IMR-90 (cell line): ENCODE data around the gene MPZL3. TPM values are rescaled to one million over a fixed set of nuclear protein-coding genes. Genes with fewer than 3 reads are reported as not detected.

Experiments
- ATAC-seq: fragments of 200-7000 bp; cut with Tn5 transposase; 2 replicates; pipeline ENCODE4 v1.9.1; 2020; ENCODE audit warnings: low read depth, mild to moderate bottlenecking, moderate library complexity
- BruUV-seq: library from RNA; stranded (reverse); fragments of 400-500 nt; replicated peaks from 2 replicates; lab custom pipeline; 2021; lab: Mats Ljungman, UMichigan
- CTCF ChIA-PET: fragments of 300-600 bp; formaldehyde crosslinking; extraction: SDS; loops from one replicate; lab custom pipeline; 2021; ENCODE audit warnings: antibody characterized with exemption; lab: Yijun Ruan, JAX
- POLR2A ChIA-PET: fragments of 300-600 bp; sonication (Branson Sonifier 250); formaldehyde crosslinking; loops from one replicate; lab custom pipeline; 2022; ENCODE audit warnings: antibody characterized with exemption; ENCODE audit not compliant: unreplicated experiment; lab: Charles Lee
- DNase-seq: peaks from one replicate; pipeline ENCODE4 v3.0.0; 2013
- H2AFZ ChIP-seq: replicated peaks from 2 replicates; pipeline ENCODE3; 2013; ENCODE audit warnings: low read length, mild to moderate bottlenecking; ENCODE audit not compliant: poor library complexity
- H2AK5ac ChIP-seq: 2 replicates; pipeline ENCODE4 v1.6.1; 2013; ENCODE audit warnings: low read depth, low read length, inconsistent platforms
- H2AK9ac ChIP-seq: replicated peaks from 2 replicates; pipeline ENCODE3; 2013; ENCODE audit warnings: mild to moderate bottlenecking, low read depth, low read length, moderate library complexity; ENCODE audit not compliant: poor library complexity
- H2BK120ac ChIP-seq: 2 replicates; pipeline ENCODE4 v1.6.1; 2013; ENCODE audit warnings: low read depth, low read length, inconsistent platforms
- H2BK15ac ChIP-seq: 3 replicates; pipeline ENCODE4 v1.6.1; 2013; ENCODE audit warnings: low read depth, low read length, inconsistent platforms
- H2BK20ac ChIP-seq: 2 replicates; pipeline ENCODE4 v1.6.1; 2013; ENCODE audit warnings: low read depth, mild to moderate bottlenecking, inconsistent platforms, low read length, moderate library complexity
- H2BK5ac ChIP-seq: 2 replicates; pipeline ENCODE4 v1.6.1; 2013; ENCODE audit warnings: mild to moderate bottlenecking, low read depth, low read length, inconsistent platforms; ENCODE audit not compliant: poor library complexity, severe bottlenecking
- H3K14ac ChIP-seq: replicated peaks from 2 replicates; pipeline ENCODE4 v1.6.1; 2013; ENCODE audit warnings: low read depth, low read length, inconsistent platforms
- H3K18ac ChIP-seq: 2 replicates; pipeline ENCODE4 v1.6.1; 2013; ENCODE audit warnings: low read depth, low read length, control low read depth
- H3K23ac ChIP-seq: 2 replicates; pipeline ENCODE4 v1.6.1; 2013; ENCODE audit warnings: low read depth, low read length, inconsistent platforms
- H3K27ac ChIP-seq: 2 replicates; pipeline ENCODE4 v1.5.1; 2013; ENCODE audit warnings: mild to moderate bottlenecking, control low read depth, low read length; ENCODE audit not compliant: insufficient read depth
- H3K27me3 ChIP-seq: 2 replicates; pipeline ENCODE4 v1.6.1; 2013; ENCODE audit warnings: low read length; ENCODE audit not compliant: control insufficient read depth, insufficient read depth
- H3K36me3 ChIP-seq: 2 replicates; pipeline ENCODE4 v1.6.1; 2013; ENCODE audit warnings: low read length, mixed read lengths; ENCODE audit not compliant: control insufficient read depth, insufficient read depth
- H3K4ac ChIP-seq: 2 replicates; pipeline ENCODE4 v1.6.1; 2013; ENCODE audit warnings: low read depth, low read length, inconsistent platforms
- H3K4me1 ChIP-seq: 2 replicates; pipeline ENCODE4 v1.6.1; 2013; ENCODE audit warnings: low read length, mixed read lengths; ENCODE audit not compliant: control insufficient read depth, insufficient read depth
- H3K4me2 ChIP-seq: 2 replicates; pipeline ENCODE4 v1.6.1; 2013; ENCODE audit warnings: low read depth, mild to moderate bottlenecking, control low read depth, low read length, moderate library complexity
- H3K4me3 ChIP-seq: 2 replicates; pipeline ENCODE4 v1.5.1; 2013; ENCODE audit warnings: low read depth, mild to moderate bottlenecking, control low read depth, low read length, moderate library complexity; ENCODE audit not compliant: insufficient read depth
- H3K56ac ChIP-seq: 2 replicates; pipeline ENCODE4 v1.6.1; 2013; ENCODE audit warnings: low read length, inconsistent platforms; ENCODE audit not compliant: insufficient read depth; ENCODE audit errors: extremely low read depth
- H3K79me1 ChIP-seq, 2 experiments: 2 replicates each; pipeline ENCODE4 v1.6.1; 2013; ENCODE audit warnings: low read length in 2 of 2, inconsistent platforms in 1 of 2, low read depth in 1 of 2
- H3K9ac ChIP-seq: 2 replicates; pipeline ENCODE4 v1.6.1; 2013; ENCODE audit warnings: low read depth, low read length, control low read depth
- H3K9me1 ChIP-seq: 2 replicates; pipeline ENCODE4 v1.6.1; 2013; ENCODE audit warnings: low read length, inconsistent platforms; ENCODE audit not compliant: insufficient read depth
- H3K9me3 ChIP-seq: 2 replicates; pipeline ENCODE4 v1.6.1; 2013; ENCODE audit warnings: low read length; ENCODE audit not compliant: control insufficient read depth, insufficient read depth
- H4K20me1 ChIP-seq: 2 replicates; pipeline ENCODE4 v1.6.1; 2013; ENCODE audit warnings: low read length, inconsistent platforms; ENCODE audit not compliant: insufficient read depth
- H4K5ac ChIP-seq: 2 replicates; pipeline ENCODE4 v1.6.1; 2013; ENCODE audit warnings: mild to moderate bottlenecking, low read depth, low read length, control low read depth
- H4K8ac ChIP-seq, 2 experiments: 2 replicates each; pipeline ENCODE4 v1.6.1; 2013; ENCODE audit warnings: low read depth in 2 of 2, low read length in 2 of 2, control low read depth in 1 of 2, inconsistent platforms in 1 of 2
- H4K91ac ChIP-seq: 2 replicates; pipeline ENCODE4 v1.6.1; 2013; ENCODE audit warnings: low read depth, low read length, inconsistent platforms; ENCODE audit not compliant: insufficient read depth
- BHLHE40 ChIP-seq: fragments of 150-350 bp; IDR thresholded peaks from 2 replicates; pipeline ENCODE4 v1.6.1; 2016; ENCODE audit warnings: mild to moderate bottlenecking, low read depth, low read length
- CEBPB ChIP-seq: IDR thresholded peaks from 2 replicates; pipeline ENCODE4 v1.6.1; 2012; ENCODE audit warnings: low read depth, low read length, improper control_type of control experiment
- CHD1 ChIP-seq: IDR thresholded peaks from 2 replicates; pipeline ENCODE4 v1.6.1; 2012; ENCODE audit warnings: low read depth, low read length, improper control_type of control experiment
- CTCF ChIP-seq: conservative IDR thresholded peaks from 2 replicates; pipeline ENCODE4 v1.5.1; 2012; ENCODE audit warnings: mild to moderate bottlenecking, low read depth, low read length, improper control_type of control experiment
- MAFK ChIP-seq: IDR thresholded peaks from 2 replicates; pipeline ENCODE4 v1.6.1; 2012; ENCODE audit warnings: low read depth, low read length, improper control_type of control experiment
- MXI1 ChIP-seq: IDR thresholded peaks from 2 replicates; pipeline ENCODE4 v1.6.1; 2012; ENCODE audit warnings: low read depth, mild to moderate bottlenecking, low read length, moderate library complexity, borderline replicate concordance
- POLR2A ChIP-seq: IDR thresholded peaks from 2 replicates; pipeline ENCODE4 v1.6.1; 2012; ENCODE audit warnings: mild to moderate bottlenecking, low read depth, low read length
- RFX5 ChIP-seq: IDR thresholded peaks from 2 replicates; pipeline ENCODE4 v1.8.0; 2012; ENCODE audit warnings: low read depth, mild to moderate bottlenecking, low read length, moderate library complexity
- WGBS, 2 experiments: methylation state at CpG; one replicate each; pipeline versions ENCODE4 v1.1.5 to v1.1.7; 2013; ENCODE audit warnings: missing lambda C conversion rate in 2 of 2; ENCODE audit not compliant: insufficient read length in 1 of 2; ENCODE audit errors: extremely low coverage in 2 of 2; 5-methylcytosine and 5-hydroxymethylcytosine counted together
- dilution Hi-C: fragments of 300-500 bp; cut with HindIII; formaldehyde crosslinking; loops from one replicate; pipeline ENCODE4 v1.14.3; 2018; ENCODE audit warnings: low sequenced_read_pairs; ENCODE audit not compliant: unreplicated experiment
- in situ Hi-C: fragments of 300-500 bp; cut with MboI; formaldehyde crosslinking; loops from 3 replicates; pipeline ENCODE4 v1.14.3; 2019; ENCODE audit warnings: low sequenced_read_pairs, inconsistent platforms, mixed read lengths
- intact Hi-C: fragments of 100-400 bp; cut with micrococcal nuclease; formaldehyde crosslinking; loops from 2 replicates; pipeline ENCODE4 v1.10.0; 2022
- polyA plus RNA-seq, 3 experiments: library from polyadenylated mRNA; depleted of rRNA; stranded (reverse); fragments of >200 nt; gene quantifications; 2 replicates each; pipeline ENCODE4 v1.2.3, GENCODE V29; 2012; ENCODE audit warnings: low replicate concordance in 1 of 3
- total RNA-seq: library from RNA; depleted of rRNA; stranded (reverse); fragments of >200 nt; gene quantifications from 2 replicates; pipeline ENCODE4 v1.2.3, GENCODE V29; 2012

The MPZL3 gene
- total and polyA plus RNA-seq, 2 of the 4 experiments (the other 2 are of a cell fraction) = 0.15 to 0.36 TPM

GRCh38 chr11:118233850-118234249, 18.3 kb downstream of the MPZL3 start:
- H2AK9ac ChIP-seq = no peak overlapping the region
- no peaks in the 10 kb centered on the region for H4K20me1 ChIP-seq
- H4K5ac ChIP-seq = no peak overlapping the region
- no peak overlapping the region for H3K9ac ChIP-seq
- no peaks in the 10 kb centered on the region for H3K9me3 ChIP-seq
- POLR2A ChIA-PET = no interaction called here
- no peak overlapping the region for H3K4me2 ChIP-seq
- H3K14ac ChIP-seq = no peak overlapping the region
- H3K56ac ChIP-seq = no peak overlapping the region
- H3K18ac ChIP-seq = no peak overlapping the region
- H3K27ac ChIP-seq = no peak overlapping the region
- no peak overlapping the region for H3K4ac ChIP-seq
- no CpG with 5 or more reads among the region's 1 CpG for WGBS, 2 experiments
- ATAC-seq (no peak), DNase-seq (no peak)
- no TSS peak for BruUV-seq
- no peak overlapping the region for H3K4me3 ChIP-seq
- H3K9me1 ChIP-seq = no peaks in the 10 kb centered on the region
- H3K79me1 ChIP-seq = no peaks in the 10 kb centered on the region
- no peak overlapping the region for H2AFZ ChIP-seq
- TF ChIP-seq MAFK = no peak
- TF ChIP-seq CTCF = no peak
- no peak for TF ChIP-seq BHLHE40
- no peak for TF ChIP-seq RFX5
- no peak for TF ChIP-seq CEBPB
- no peak for TF ChIP-seq CHD1
- no peak for TF ChIP-seq POLR2A
- TF ChIP-seq MXI1 = no peak
- H2BK15ac ChIP-seq = no peak overlapping the region
- no peak overlapping the region for H2AK5ac ChIP-seq
- H2BK5ac ChIP-seq = no peak overlapping the region
- H4K91ac ChIP-seq = no peak overlapping the region
- no peaks in the 10 kb centered on the region for H3K4me1 ChIP-seq
- intact Hi-C loops (no loop called here), in situ Hi-C loops (no loop called here), dilution Hi-C loops (no loop called here)
- H2BK120ac ChIP-seq = no peak overlapping the region
- H2BK20ac ChIP-seq = no peak overlapping the region
- no peaks in the 10 kb centered on the region; the same call in 1 of the 2 replicates for H3K27me3 ChIP-seq
- CTCF ChIA-PET = no interaction called here
- no peaks in the 10 kb centered on the region for H3K36me3 ChIP-seq
- no peak overlapping the region for H3K23ac ChIP-seq
- no peak overlapping the region for H4K8ac ChIP-seq
